ENCODE measurements around the gene RAPGEF2.

- TF ChIP-seq CTCF (IDR thresholded peaks at IDR 0.05): no peak
- TF ChIP-seq POLR2A (IDR thresholded peaks at IDR 0.05): no peak
Measured at GRCh38 chr4:159390648-159391047, 287.8 kb downstream of the RAPGEF2 start.
